ENCODE results near the gene DOCK9.

Gene DOCK9

GRCh38 chr13:98927951-98928927 is 49.6 kb downstream of the DOCK9 start:
- Mint-ChIP-seq H3K4me3 (no peak overlapping the region), H3K27ac (peak overlapping the region in 1 of 2 donors; percentile 27), H3K9me3 (peaks cover under 1% of the 10 kb centered on the region in 2 donors)

GRCh38 chr13:98925949-98926348 is 51.9 kb downstream of the DOCK9 start:
- Mint-ChIP-seq H3K4me1 (peaks cover 8% of the 10 kb centered on the region), H3K9me3 (no peaks in the 10 kb centered on the region), H3K27me3 (no peaks in the 10 kb centered on the region), H3K4me3 (no peak overlapping the region), H3K27ac (no peak overlapping the region)
- no peak for ATAC-seq
- DNase-seq: no peak

More at GRCh38 chr13:98927951-98928927, 49.6 kb downstream of the DOCK9 start:
- H3K27me3 Mint-ChIP-seq: no peaks in the 10 kb centered on the region
- H3K4me1 Mint-ChIP-seq: peaks cover 8% of the 10 kb centered on the region
- ATAC-seq (no peak), DNase-seq (no peak)

GRCh38 chr13:98923641-98924397 is 54.0 kb downstream of the DOCK9 start:
- ATAC-seq (no peak), DNase-seq (no peak)
- Mint-ChIP-seq H3K27me3 (no peaks in the 10 kb centered on the region), H3K4me1 (peaks cover 6% of the 10 kb centered on the region), H3K9me3 (no peaks in the 10 kb centered on the region), H3K27ac (no peak overlapping the region), H3K4me3 (no peak overlapping the region)

- no peak overlapping the region for H3K27ac Mint-ChIP-seq
- H3K9me3 Mint-ChIP-seq: no peaks in the 10 kb centered on the region
- H3K4me1 Mint-ChIP-seq: peaks cover 17% of the 10 kb centered on the region
- H3K27me3 Mint-ChIP-seq: no peaks in the 10 kb centered on the region
- ATAC-seq (no peak), DNase-seq (no peak)
- H3K4me3 Mint-ChIP-seq: no peak overlapping the region
These were observed 55.6 kb downstream of the DOCK9 start for GRCh38 chr13:98922306-98922705.

- Mint-ChIP-seq H3K27ac (no peak overlapping the region), H3K9me3 (no peaks in the 10 kb centered on the region), H3K4me1 (peaks cover 17% of the 10 kb centered on the region), H3K27me3 (no peaks in the 10 kb centered on the region), H3K4me3 (no peak overlapping the region)
- no peak for ATAC-seq
- no peak for DNase-seq
These were observed 56.1 kb downstream of the DOCK9 start for GRCh38 chr13:98921786-98922185.

GRCh38 chr13:98921015-98921580 is 56.8 kb downstream of the DOCK9 start:
- no peak overlapping the region for H3K27ac Mint-ChIP-seq
- no peak for ATAC-seq
- DNase-seq: no peak
- no peak overlapping the region for H3K4me3 Mint-ChIP-seq
- no peaks in the 10 kb centered on the region for H3K27me3 Mint-ChIP-seq
- peaks cover 17% of the 10 kb centered on the region for H3K4me1 Mint-ChIP-seq
- H3K9me3 Mint-ChIP-seq: no peaks in the 10 kb centered on the region

GRCh38 chr13:98919566-98919965 is 58.3 kb downstream of the DOCK9 start:
- Mint-ChIP-seq H3K4me1 (peaks cover 25% of the 10 kb centered on the region), H3K4me3 (no peak overlapping the region), H3K27me3 (no peaks in the 10 kb centered on the region), H3K9me3 (no peaks in the 10 kb centered on the region), H3K27ac (no peak overlapping the region)
- ATAC-seq: peak; percentile 78
- peak in 1 of 2 donors; percentile 14 for DNase-seq

- Mint-ChIP-seq H3K27ac (no peak overlapping the region), H3K27me3 (no peaks in the 10 kb centered on the region), H3K4me3 (no peak overlapping the region), H3K9me3 (no peaks in the 10 kb centered on the region), H3K4me1 (peaks cover 30% of the 10 kb centered on the region)
- ATAC-seq: peak; percentile 40
- no peak for DNase-seq
These were observed 59.1 kb downstream of the DOCK9 start for GRCh38 chr13:98918771-98919170.

GRCh38 chr13:98917116-98917515 is 60.7 kb downstream of the DOCK9 start:
- DNase-seq: no peak
- Mint-ChIP-seq H3K27ac (no peak overlapping the region), H3K4me1 (peaks cover 42% of the 10 kb centered on the region), H3K27me3 (no peaks in the 10 kb centered on the region), H3K4me3 (no peak overlapping the region), H3K9me3 (no peaks in the 10 kb centered on the region)
- no peak for ATAC-seq

GRCh38 chr13:98916403-98916802 is 61.5 kb downstream of the DOCK9 start:
- no peaks in the 10 kb centered on the region for H3K27me3 Mint-ChIP-seq
- ATAC-seq: no peak
- H3K4me1 Mint-ChIP-seq: peaks cover 42% of the 10 kb centered on the region
- H3K4me3 Mint-ChIP-seq: no peak overlapping the region
- DNase-seq: no peak
- H3K9me3 Mint-ChIP-seq: no peaks in the 10 kb centered on the region
- no peak overlapping the region for H3K27ac Mint-ChIP-seq

GRCh38 chr13:98915981-98916380 is 61.9 kb downstream of the DOCK9 start:
- H3K27ac Mint-ChIP-seq: peak overlapping the region in 1 of 2 donors; percentile 54
- peaks cover 45% of the 10 kb centered on the region for H3K4me1 Mint-ChIP-seq
- no peak overlapping the region for H3K4me3 Mint-ChIP-seq
- DNase-seq (no peak), ATAC-seq (no peak)
- H3K27me3 Mint-ChIP-seq: no peaks in the 10 kb centered on the region
- no peaks in the 10 kb centered on the region for H3K9me3 Mint-ChIP-seq

- Mint-ChIP-seq H3K9me3 (no peaks in the 10 kb centered on the region), H3K27me3 (no peaks in the 10 kb centered on the region), H3K27ac (peak overlapping the region in 1 of 2 donors; percentile 54), H3K4me1 (peaks cover 49% of the 10 kb centered on the region), H3K4me3 (no peak overlapping the region)
- ATAC-seq (no peak), DNase-seq (no peak)
These were observed 62.3 kb downstream of the DOCK9 start for GRCh38 chr13:98915563-98915962.

GRCh38 chr13:98913741-98914140 is 64.1 kb downstream of the DOCK9 start:
- no peak overlapping the region for H3K4me3 Mint-ChIP-seq

GRCh38 chr13:98912846-98913245 is 65.0 kb downstream of the DOCK9 start:
- H3K4me3 Mint-ChIP-seq: no peak overlapping the region
- ATAC-seq (no peak), DNase-seq (no peak)
- H3K9me3 Mint-ChIP-seq: no peaks in the 10 kb centered on the region
- peak overlapping the region in 1 of 2 donors; percentile 2 for H3K27ac Mint-ChIP-seq
- H3K4me1 Mint-ChIP-seq: peaks cover 53% of the 10 kb centered on the region
- H3K27me3 Mint-ChIP-seq: no peaks in the 10 kb centered on the region

More at GRCh38 chr13:98913741-98914140, 64.1 kb downstream of the DOCK9 start:
- Mint-ChIP-seq H3K9me3 (no peaks in the 10 kb centered on the region), H3K27ac (no peak overlapping the region), H3K4me1 (peaks cover 61% of the 10 kb centered on the region), H3K27me3 (no peaks in the 10 kb centered on the region)
- DNase-seq (no peak), ATAC-seq (no peak)

- peak; percentile 96 for ATAC-seq
- peak in 1 of 2 donors; percentile 46 for DNase-seq
- no peaks in the 10 kb centered on the region for H3K27me3 Mint-ChIP-seq
- H3K4me3 Mint-ChIP-seq: peak overlapping the region; percentile 33 to 60
- peaks cover 55% of the 10 kb centered on the region for H3K4me1 Mint-ChIP-seq
- H3K9me3 Mint-ChIP-seq: no peaks in the 10 kb centered on the region
- peak overlapping the region; percentile 84 to 97 for H3K27ac Mint-ChIP-seq
These were observed 67.3 kb downstream of the DOCK9 start for GRCh38 chr13:98910501-98910951.
